HepG2 (cell line): ENCODE data around the gene TBL3. TPM values are rescaled to one million over a fixed set of nuclear protein-coding genes. Genes with fewer than 3 reads are reported as not detected.

ENCODE experiments used
- BATF2 ChIP-seq: sonication (generic); formaldehyde crosslinking; IDR thresholded peaks from 2 replicates; pipeline ENCODE4 v1.8.0; 2022; ENCODE audit warnings: mild to moderate bottlenecking, missing genetic modification reagents, moderate library complexity
- CREM ChIP-seq, 2 experiments: sonication (generic) in 1 of 2; formaldehyde crosslinking in 1 of 2; IDR thresholded peaks; 2 replicates each; pipeline versions ENCODE4 v1.4.0 to v1.6.1; 2016 to 2020; ENCODE audit warnings: antibody characterized with exemption in 1 of 2, mild to moderate bottlenecking in 1 of 2, missing genetic modification reagents in 1 of 2
- FOXO1 ChIP-seq: sonication (generic); formaldehyde crosslinking; IDR thresholded peaks from 2 replicates; pipeline ENCODE4 v1.4.0; 2020; ENCODE audit warnings: missing genetic modification reagents
- HMGXB4 ChIP-seq, 2 experiments: sonication (generic) in 1 of 2; formaldehyde crosslinking in 1 of 2; IDR thresholded peaks; 2 replicates each; pipeline versions ENCODE4 v1.4.0 to v1.6.1; 2018 to 2020; ENCODE audit warnings: missing genetic modification reagents in 2 of 2, borderline replicate concordance in 1 of 2, low read depth in 1 of 2, mild to moderate bottlenecking in 1 of 2, missing biosample characterization in 1 of 2
- HNF1A ChIP-seq, 2 experiments: sonication (generic) in 1 of 2; formaldehyde crosslinking in 1 of 2; IDR thresholded peaks; 2 replicates each; pipeline versions ENCODE4 v1.4.0 to v1.6.1; 2016 to 2020; ENCODE audit warnings: borderline replicate concordance in 1 of 2, low read depth in 1 of 2, mild to moderate bottlenecking in 1 of 2, missing genetic modification reagents in 1 of 2
- MEF2D ChIP-seq: sonication (generic); formaldehyde crosslinking; IDR thresholded peaks from 2 replicates; pipeline ENCODE4 v1.5.1; 2020; ENCODE audit warnings: mild to moderate bottlenecking, missing genetic modification reagents
- MXD4 ChIP-seq: IDR thresholded peaks from 2 replicates; pipeline ENCODE4 v1.6.1; 2016; ENCODE audit warnings: mild to moderate bottlenecking, missing biosample characterization, missing genetic modification reagents
- PTBP1 ChIP-seq: fragments of 200-400 bp; formaldehyde crosslinking; IDR thresholded peaks from 2 replicates; pipeline ENCODE4 v1.6.1; 2018; ENCODE audit warnings: low read length, low read depth; ENCODE audit not compliant: poor library complexity, severe bottlenecking
- SIN3A ChIP-seq: IDR thresholded peaks from 2 replicates; pipeline ENCODE4 v1.6.1; 2011; ENCODE audit warnings: low read depth, mild to moderate bottlenecking, control low read depth, low read length, borderline replicate concordance
- ZNF281 ChIP-seq: sonication (generic); formaldehyde crosslinking; IDR thresholded peaks from 2 replicates; pipeline ENCODE4 v1.4.0; 2020; ENCODE audit warnings: missing genetic modification reagents, borderline replicate concordance
- ZNF687 ChIP-seq: sonication (generic); formaldehyde crosslinking; IDR thresholded peaks from 2 replicates; pipeline ENCODE4 v1.5.1; 2020; ENCODE audit warnings: mild to moderate bottlenecking, missing genetic modification reagents, moderate library complexity
- ZNF761 ChIP-seq: sonication (generic); formaldehyde crosslinking; conservative IDR thresholded peaks from 2 replicates; pipeline ENCODE4 v1.4.0; 2020; ENCODE audit warnings: mild to moderate bottlenecking, missing genetic modification reagents
- polyA plus RNA-seq, 8 experiments: library from polyadenylated mRNA; depleted of rRNA in 3 of 8; stranded (reverse) in 7 of 8; unstranded in 1 of 8; fragments of >200 nt; fragmentation: Illumina TruSeq in 4 of 8; extraction: Trizol in 4 of 8; gene quantifications; 2 replicates each; pipeline versions ENCODE4 v1.2.1 to v1.2.3, GENCODE V29; 2011 to 2016; ENCODE audit warnings: low read depth in 4 of 8, missing spikeins in 1 of 8, mixed read lengths in 1 of 8; ENCODE audit not compliant: insufficient read depth in 1 of 8
- total RNA-seq, 5 experiments: library from RNA; depleted of rRNA; stranded (reverse); fragments of >200 nt; fragmentation: Illumina TruSeq; extraction: Trizol; gene quantifications; 2 replicates each; pipeline ENCODE4 v1.2.3, GENCODE V29; 2016; ENCODE audit warnings: low read depth in 1 of 5

Gene TBL3
- total and polyA plus RNA-seq, 2 of the 13 experiments (the other 11 are each of a cell fraction or from before 2014, with no cell fraction given): 16.8 to 38.0 TPM

- TF ChIP-seq ZNF687 (peak; percentile 95), FOXO1 (CRISPR knock-in tag) (no peak), SIN3A (peak; percentile 39; the same call in 1 of the 2 replicates), PTBP1 (no peak), ZNF281 (CRISPR knock-in tag) (no peak), HMGXB4 (CRISPR knock-in tag; IDR thresholded peaks at IDR 0.05; ENCODE audit: borderline replicate concordance in 1 of 2, low read depth in 1 of 2) (peak; percentile 53 to 68), BATF2 (CRISPR knock-in tag) (peak; percentile 51; the same call in 1 of the 2 replicates), HNF1A (IDR thresholded peaks at IDR 0.05; ENCODE audit: low read depth) (no peak), HNF1A (CRISPR knock-in tag; IDR thresholded peaks at IDR 0.05; ENCODE audit: borderline replicate concordance) (no peak; the same call in 1 of the 2 replicates), MEF2D (CRISPR knock-in tag) (peak; percentile 52), MXD4 (peak; percentile 74), CREM (IDR thresholded peaks at IDR 0.05) (peak; percentile 32), CREM (CRISPR knock-in tag; IDR thresholded peaks at IDR 0.05) (no peak), ZNF761 (no peak; the same call in 1 of the 2 replicates)
Observed at GRCh38 chr16:2009791-2010510, 38.1 kb downstream of the TBL3 start, which contains the start of gene ZNF598 (continued).
